RPMI8226 (cell line): ENCODE results near the gene GALNT17.
"Not testable (repeated sequence)": the region's sequence is repeated elsewhere in the genome, so short reads cannot be mapped to it uniquely, and the experiment has no call there.

Source experiments
- DNase-seq: peaks from one replicate; pipeline ENCODE4 v3.0.0-alpha.2; 2015

GALNT17 gene

GRCh38 chr7:71171476-71171875 lies 39.5 kb downstream of the GALNT17 start:
- DNase-seq: no peak

GRCh38 chr7:71173955-71174354 lies 42.0 kb downstream of the GALNT17 start:
- peak; percentile 17 for DNase-seq

- no peak for DNase-seq
Measured at GRCh38 chr7:71182438-71182935, 50.5 kb downstream of the GALNT17 start.

- no peak for DNase-seq
Measured at GRCh38 chr7:71184136-71184535, 52.2 kb downstream of the GALNT17 start.

GRCh38 chr7:71184609-71185008 lies 52.7 kb downstream of the GALNT17 start:
- no peak for DNase-seq

- peak; percentile 8 for DNase-seq
Measured at GRCh38 chr7:71186535-71187057, 54.7 kb downstream of the GALNT17 start.

- no peak for DNase-seq
Measured at GRCh38 chr7:71191771-71192170, 59.8 kb downstream of the GALNT17 start.

GRCh38 chr7:71193099-71193810 lies 61.3 kb downstream of the GALNT17 start:
- DNase-seq: no peak

GRCh38 chr7:71198391-71198790 lies 66.4 kb downstream of the GALNT17 start:
- no peak for DNase-seq

- no peak for DNase-seq
Measured at GRCh38 chr7:71198887-71199286, 66.9 kb downstream of the GALNT17 start.

- DNase-seq: no peak
Measured at GRCh38 chr7:71206184-71206583, 74.2 kb downstream of the GALNT17 start.

GRCh38 chr7:71208881-71209280 lies 76.9 kb downstream of the GALNT17 start:
- no peak for DNase-seq

- DNase-seq: not testable (repeated sequence)
Measured at GRCh38 chr7:71209484-71209883, 77.5 kb downstream of the GALNT17 start.

GRCh38 chr7:71210220-71210619 lies 78.3 kb downstream of the GALNT17 start:
- DNase-seq: no peak

GRCh38 chr7:71212433-71212832 lies 80.5 kb downstream of the GALNT17 start:
- not testable (repeated sequence) for DNase-seq

- no peak for DNase-seq
Measured at GRCh38 chr7:71216211-71216610, 84.3 kb downstream of the GALNT17 start.

GRCh38 chr7:71220210-71220695 lies 88.3 kb downstream of the GALNT17 start:
- peak; percentile 18 for DNase-seq

GRCh38 chr7:71221049-71221448 lies 89.1 kb downstream of the GALNT17 start:
- DNase-seq: no peak

- no peak for DNase-seq
Measured at GRCh38 chr7:71221549-71221948, 89.6 kb downstream of the GALNT17 start.

GRCh38 chr7:71227126-71227525 lies 95.2 kb downstream of the GALNT17 start:
- DNase-seq: no peak

GRCh38 chr7:71229148-71229547 lies 97.2 kb downstream of the GALNT17 start:
- peak; percentile 12 for DNase-seq

- peak; percentile 10 for DNase-seq
Measured at GRCh38 chr7:71229699-71230098, 97.8 kb downstream of the GALNT17 start.

GRCh38 chr7:71235253-71235652 lies 103.3 kb downstream of the GALNT17 start:
- no peak for DNase-seq
